Gastrocnemius medialis (tissue), 4 donors: ENCODE measurements around the gene SKA1.

Experiments
- POLR2A ChIP-seq, 2 donors: fragments of 450-650 bp; IDR thresholded peaks; one replicate each; pipeline ENCODE4 v1.6.1; 2017; ENCODE audit warnings: antibody characterized with exemption in 2 of 2, mild to moderate bottlenecking in 2 of 2, moderate library complexity in 2 of 2
- TF ChIP-seq, protein P1 (sequence below), 5 experiments: fragments of 450-650 bp in 3 of 5; fragments of 200-600 bp in 2 of 5; sonication (generic) in 2 of 5; IDR thresholded peaks in 4 of 5; conservative IDR thresholded peaks in 1 of 5; 1 replicate in 4 of 5; 2 replicates in 1 of 5; pipeline ENCODE4 v1.5.1; 2016 to 2019; ENCODE audit warnings: antibody characterized with exemption in 5 of 5, mild to moderate bottlenecking in 3 of 5, moderate library complexity in 3 of 5

DNA sequence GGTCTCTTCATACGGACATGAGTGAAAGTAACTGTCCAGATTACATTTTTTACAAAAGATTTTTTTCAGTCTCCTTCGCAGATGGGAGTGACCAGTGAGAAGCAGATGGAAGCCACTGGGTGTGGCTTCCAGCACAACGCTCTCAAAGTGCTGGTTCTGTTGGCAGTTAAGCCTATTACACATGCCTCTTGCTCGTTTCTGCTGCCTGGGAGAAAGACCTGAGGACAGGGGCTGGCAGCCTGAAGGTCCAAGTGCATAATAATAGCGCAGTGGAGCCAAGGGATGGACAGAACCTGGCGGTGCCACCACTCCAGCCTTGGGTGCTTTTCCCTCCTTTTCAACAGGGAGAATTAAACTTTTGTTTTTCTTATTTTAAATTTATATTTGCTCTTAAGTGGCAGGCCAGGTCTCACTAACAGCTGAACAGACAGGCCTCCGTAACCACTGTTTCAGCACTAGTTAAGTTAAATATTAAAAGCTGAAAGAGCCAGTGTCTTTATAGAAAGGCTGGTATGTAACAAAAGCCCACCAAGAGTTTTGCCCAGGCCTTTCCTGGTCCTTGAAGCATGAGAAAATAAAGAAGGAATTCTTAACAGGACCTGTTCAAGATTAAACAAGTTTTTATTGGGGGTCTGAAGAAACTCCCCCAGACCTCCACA is 1.2 kb upstream of the SKA1 start:
- TF ChIP-seq, protein P1, sequence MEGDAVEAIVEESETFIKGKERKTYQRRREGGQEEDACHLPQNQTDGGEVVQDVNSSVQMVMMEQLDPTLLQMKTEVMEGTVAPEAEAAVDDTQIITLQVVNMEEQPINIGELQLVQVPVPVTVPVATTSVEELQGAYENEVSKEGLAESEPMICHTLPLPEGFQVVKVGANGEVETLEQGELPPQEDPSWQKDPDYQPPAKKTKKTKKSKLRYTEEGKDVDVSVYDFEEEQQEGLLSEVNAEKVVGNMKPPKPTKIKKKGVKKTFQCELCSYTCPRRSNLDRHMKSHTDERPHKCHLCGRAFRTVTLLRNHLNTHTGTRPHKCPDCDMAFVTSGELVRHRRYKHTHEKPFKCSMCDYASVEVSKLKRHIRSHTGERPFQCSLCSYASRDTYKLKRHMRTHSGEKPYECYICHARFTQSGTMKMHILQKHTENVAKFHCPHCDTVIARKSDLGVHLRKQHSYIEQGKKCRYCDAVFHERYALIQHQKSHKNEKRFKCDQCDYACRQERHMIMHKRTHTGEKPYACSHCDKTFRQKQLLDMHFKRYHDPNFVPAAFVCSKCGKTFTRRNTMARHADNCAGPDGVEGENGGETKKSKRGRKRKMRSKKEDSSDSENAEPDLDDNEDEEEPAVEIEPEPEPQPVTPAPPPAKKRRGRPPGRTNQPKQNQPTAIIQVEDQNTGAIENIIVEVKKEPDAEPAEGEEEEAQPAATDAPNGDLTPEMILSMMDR (IDR thresholded peaks at IDR 0.05 in 4 of 5, conservative IDR thresholded peaks at IDR 0.05 in 1 of 5), result no peak
- no peak for TF ChIP-seq POLR2A (IDR thresholded peaks at IDR 0.05)
